ENCODE measurements around the gene DOHH. TPM values are rescaled to one million over a fixed set of nuclear protein-coding genes. Genes with fewer than 3 reads are reported as not detected.

DOHH gene
- total and polyA plus RNA-seq, 9 of the 15 experiments (the other 6 are each of a cell fraction or from before 2014, with no cell fraction given): 0.14 to 47.2 (median 5.1) TPM

DNA sequence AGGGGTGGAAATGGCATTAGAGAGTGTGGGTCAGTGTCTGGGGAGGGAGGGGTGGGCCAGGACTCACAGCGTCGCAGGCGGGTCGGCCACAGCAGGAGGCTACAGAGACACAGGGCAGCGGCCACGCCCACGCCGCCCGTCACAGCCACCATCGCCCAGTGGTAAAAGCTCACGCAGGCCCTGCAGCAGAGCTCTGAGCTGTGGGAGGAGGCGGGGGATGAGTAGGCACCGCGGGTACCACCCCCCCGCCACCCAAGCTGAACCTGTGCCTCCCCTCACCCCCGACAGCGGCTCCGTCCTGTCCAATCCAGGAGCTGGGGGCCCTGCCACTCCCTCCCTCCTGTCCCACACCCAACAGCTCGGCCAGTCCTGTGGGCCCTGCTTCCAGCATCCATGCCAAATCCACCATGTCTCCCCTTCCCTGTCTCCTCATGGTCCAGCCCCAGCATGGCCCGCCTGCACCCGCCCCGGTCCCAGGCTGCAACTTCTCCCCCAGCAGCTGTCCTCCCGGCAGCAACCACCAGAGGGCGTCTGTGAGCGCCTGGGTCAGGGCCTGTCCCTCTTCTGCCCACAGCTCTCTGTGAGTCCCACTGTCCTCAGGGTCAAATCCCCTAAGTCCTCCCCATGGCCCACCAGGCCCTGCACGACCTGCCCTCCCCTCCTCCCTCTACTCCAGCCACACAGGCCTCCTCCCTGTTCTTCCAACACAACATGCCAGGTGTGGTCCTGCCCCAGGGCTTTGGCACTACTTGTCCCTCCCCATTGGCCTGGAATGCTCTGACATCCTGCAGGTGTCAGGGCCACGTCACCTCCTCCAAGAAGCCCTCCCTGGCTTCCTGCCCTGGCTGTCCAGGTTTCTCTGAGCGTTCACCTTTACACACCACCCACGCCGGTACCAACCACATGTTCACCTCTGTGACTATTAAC lies 44.5 kb upstream of the DOHH start (continued):
- TF ChIP-seq, protein P1, sequence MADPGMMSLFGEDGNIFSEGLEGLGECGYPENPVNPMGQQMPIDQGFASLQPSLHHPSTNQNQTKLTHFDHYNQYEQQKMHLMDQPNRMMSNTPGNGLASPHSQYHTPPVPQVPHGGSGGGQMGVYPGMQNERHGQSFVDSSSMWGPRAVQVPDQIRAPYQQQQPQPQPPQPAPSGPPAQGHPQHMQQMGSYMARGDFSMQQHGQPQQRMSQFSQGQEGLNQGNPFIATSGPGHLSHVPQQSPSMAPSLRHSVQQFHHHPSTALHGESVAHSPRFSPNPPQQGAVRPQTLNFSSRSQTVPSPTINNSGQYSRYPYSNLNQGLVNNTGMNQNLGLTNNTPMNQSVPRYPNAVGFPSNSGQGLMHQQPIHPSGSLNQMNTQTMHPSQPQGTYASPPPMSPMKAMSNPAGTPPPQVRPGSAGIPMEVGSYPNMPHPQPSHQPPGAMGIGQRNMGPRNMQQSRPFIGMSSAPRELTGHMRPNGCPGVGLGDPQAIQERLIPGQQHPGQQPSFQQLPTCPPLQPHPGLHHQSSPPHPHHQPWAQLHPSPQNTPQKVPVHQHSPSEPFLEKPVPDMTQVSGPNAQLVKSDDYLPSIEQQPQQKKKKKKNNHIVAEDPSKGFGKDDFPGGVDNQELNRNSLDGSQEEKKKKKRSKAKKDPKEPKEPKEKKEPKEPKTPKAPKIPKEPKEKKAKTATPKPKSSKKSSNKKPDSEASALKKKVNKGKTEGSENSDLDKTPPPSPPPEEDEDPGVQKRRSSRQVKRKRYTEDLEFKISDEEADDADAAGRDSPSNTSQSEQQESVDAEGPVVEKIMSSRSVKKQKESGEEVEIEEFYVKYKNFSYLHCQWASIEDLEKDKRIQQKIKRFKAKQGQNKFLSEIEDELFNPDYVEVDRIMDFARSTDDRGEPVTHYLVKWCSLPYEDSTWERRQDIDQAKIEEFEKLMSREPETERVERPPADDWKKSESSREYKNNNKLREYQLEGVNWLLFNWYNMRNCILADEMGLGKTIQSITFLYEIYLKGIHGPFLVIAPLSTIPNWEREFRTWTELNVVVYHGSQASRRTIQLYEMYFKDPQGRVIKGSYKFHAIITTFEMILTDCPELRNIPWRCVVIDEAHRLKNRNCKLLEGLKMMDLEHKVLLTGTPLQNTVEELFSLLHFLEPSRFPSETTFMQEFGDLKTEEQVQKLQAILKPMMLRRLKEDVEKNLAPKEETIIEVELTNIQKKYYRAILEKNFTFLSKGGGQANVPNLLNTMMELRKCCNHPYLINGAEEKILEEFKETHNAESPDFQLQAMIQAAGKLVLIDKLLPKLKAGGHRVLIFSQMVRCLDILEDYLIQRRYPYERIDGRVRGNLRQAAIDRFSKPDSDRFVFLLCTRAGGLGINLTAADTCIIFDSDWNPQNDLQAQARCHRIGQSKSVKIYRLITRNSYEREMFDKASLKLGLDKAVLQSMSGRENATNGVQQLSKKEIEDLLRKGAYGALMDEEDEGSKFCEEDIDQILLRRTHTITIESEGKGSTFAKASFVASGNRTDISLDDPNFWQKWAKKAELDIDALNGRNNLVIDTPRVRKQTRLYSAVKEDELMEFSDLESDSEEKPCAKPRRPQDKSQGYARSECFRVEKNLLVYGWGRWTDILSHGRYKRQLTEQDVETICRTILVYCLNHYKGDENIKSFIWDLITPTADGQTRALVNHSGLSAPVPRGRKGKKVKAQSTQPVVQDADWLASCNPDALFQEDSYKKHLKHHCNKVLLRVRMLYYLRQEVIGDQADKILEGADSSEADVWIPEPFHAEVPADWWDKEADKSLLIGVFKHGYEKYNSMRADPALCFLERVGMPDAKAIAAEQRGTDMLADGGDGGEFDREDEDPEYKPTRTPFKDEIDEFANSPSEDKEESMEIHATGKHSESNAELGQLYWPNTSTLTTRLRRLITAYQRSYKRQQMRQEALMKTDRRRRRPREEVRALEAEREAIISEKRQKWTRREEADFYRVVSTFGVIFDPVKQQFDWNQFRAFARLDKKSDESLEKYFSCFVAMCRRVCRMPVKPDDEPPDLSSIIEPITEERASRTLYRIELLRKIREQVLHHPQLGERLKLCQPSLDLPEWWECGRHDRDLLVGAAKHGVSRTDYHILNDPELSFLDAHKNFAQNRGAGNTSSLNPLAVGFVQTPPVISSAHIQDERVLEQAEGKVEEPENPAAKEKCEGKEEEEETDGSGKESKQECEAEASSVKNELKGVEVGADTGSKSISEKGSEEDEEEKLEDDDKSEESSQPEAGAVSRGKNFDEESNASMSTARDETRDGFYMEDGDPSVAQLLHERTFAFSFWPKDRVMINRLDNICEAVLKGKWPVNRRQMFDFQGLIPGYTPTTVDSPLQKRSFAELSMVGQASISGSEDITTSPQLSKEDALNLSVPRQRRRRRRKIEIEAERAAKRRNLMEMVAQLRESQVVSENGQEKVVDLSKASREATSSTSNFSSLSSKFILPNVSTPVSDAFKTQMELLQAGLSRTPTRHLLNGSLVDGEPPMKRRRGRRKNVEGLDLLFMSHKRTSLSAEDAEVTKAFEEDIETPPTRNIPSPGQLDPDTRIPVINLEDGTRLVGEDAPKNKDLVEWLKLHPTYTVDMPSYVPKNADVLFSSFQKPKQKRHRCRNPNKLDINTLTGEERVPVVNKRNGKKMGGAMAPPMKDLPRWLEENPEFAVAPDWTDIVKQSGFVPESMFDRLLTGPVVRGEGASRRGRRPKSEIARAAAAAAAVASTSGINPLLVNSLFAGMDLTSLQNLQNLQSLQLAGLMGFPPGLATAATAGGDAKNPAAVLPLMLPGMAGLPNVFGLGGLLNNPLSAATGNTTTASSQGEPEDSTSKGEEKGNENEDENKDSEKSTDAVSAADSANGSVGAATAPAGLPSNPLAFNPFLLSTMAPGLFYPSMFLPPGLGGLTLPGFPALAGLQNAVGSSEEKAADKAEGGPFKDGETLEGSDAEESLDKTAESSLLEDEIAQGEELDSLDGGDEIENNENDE (IDR thresholded peaks at IDR 0.05; ENCODE audit: low read depth, low read length): no peak
- TF ChIP-seq ETS2 (tag; IDR thresholded peaks at IDR 0.05; ENCODE audit: borderline replicate concordance, poor library complexity, severe bottlenecking) (no peak), BRCA1 (IDR thresholded peaks at IDR 0.05) (no peak), BRCA1 (CRISPR knock-in tag; IDR thresholded peaks at IDR 0.05) (no peak), ZFP36 (IDR thresholded peaks at IDR 0.05; ENCODE audit: low read depth, low read length, partially characterized antibody) (peak; percentile 98)
- TF ChIP-seq, protein P2, sequence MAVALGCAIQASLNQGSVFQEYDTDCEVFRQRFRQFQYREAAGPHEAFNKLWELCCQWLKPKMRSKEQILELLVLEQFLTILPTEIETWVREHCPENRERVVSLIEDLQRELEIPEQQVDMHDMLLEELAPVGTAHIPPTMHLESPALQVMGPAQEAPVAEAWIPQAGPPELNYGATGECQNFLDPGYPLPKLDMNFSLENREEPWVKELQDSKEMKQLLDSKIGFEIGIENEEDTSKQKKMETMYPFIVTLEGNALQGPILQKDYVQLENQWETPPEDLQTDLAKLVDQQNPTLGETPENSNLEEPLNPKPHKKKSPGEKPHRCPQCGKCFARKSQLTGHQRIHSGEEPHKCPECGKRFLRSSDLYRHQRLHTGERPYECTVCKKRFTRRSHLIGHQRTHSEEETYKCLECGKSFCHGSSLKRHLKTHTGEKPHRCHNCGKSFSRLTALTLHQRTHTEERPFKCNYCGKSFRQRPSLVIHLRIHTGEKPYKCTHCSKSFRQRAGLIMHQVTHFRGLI (CRISPR knock-in tag; IDR thresholded peaks at IDR 0.05): no peak
- TF ChIP-seq, protein P3, sequence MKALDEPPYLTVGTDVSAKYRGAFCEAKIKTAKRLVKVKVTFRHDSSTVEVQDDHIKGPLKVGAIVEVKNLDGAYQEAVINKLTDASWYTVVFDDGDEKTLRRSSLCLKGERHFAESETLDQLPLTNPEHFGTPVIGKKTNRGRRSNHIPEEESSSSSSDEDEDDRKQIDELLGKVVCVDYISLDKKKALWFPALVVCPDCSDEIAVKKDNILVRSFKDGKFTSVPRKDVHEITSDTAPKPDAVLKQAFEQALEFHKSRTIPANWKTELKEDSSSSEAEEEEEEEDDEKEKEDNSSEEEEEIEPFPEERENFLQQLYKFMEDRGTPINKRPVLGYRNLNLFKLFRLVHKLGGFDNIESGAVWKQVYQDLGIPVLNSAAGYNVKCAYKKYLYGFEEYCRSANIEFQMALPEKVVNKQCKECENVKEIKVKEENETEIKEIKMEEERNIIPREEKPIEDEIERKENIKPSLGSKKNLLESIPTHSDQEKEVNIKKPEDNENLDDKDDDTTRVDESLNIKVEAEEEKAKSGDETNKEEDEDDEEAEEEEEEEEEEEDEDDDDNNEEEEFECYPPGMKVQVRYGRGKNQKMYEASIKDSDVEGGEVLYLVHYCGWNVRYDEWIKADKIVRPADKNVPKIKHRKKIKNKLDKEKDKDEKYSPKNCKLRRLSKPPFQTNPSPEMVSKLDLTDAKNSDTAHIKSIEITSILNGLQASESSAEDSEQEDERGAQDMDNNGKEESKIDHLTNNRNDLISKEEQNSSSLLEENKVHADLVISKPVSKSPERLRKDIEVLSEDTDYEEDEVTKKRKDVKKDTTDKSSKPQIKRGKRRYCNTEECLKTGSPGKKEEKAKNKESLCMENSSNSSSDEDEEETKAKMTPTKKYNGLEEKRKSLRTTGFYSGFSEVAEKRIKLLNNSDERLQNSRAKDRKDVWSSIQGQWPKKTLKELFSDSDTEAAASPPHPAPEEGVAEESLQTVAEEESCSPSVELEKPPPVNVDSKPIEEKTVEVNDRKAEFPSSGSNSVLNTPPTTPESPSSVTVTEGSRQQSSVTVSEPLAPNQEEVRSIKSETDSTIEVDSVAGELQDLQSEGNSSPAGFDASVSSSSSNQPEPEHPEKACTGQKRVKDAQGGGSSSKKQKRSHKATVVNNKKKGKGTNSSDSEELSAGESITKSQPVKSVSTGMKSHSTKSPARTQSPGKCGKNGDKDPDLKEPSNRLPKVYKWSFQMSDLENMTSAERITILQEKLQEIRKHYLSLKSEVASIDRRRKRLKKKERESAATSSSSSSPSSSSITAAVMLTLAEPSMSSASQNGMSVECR (CRISPR knock-in tag; IDR thresholded peaks at IDR 0.05): peak; percentile 61; the same call in 1 of the 2 replicates
